HepG2 (cell line): ENCODE data around the gene IHH. TPM values are rescaled to one million over a fixed set of nuclear protein-coding genes. Genes with fewer than 3 reads are reported as not detected.
A peak's percentile ranks its signal among the peaks of the same experiment; 100 is the strongest.

ENCODE experiments used
- ARID5B ChIP-seq: IDR thresholded peaks from 2 replicates; pipeline ENCODE4 v1.4.0; 2020; ENCODE audit warnings: mild to moderate bottlenecking, missing genetic modification reagents
- ERF ChIP-seq: IDR thresholded peaks from 2 replicates; pipeline ENCODE4 v1.6.1; 2018; ENCODE audit warnings: missing biosample characterization, missing genetic modification reagents
- FOXA3 ChIP-seq: IDR thresholded peaks from 2 replicates; pipeline ENCODE4 v1.6.1; 2016; ENCODE audit warnings: missing genetic modification reagents, missing compliant biosample characterization
- GTF2F1 ChIP-seq: fragments of 150-350 bp; IDR thresholded peaks from 2 replicates; pipeline ENCODE4 v1.6.1; 2014; ENCODE audit warnings: low read length
- JDP2 ChIP-seq: sonication (generic); formaldehyde crosslinking; IDR thresholded peaks from 2 replicates; pipeline ENCODE4 v1.8.1; 2022; ENCODE audit warnings: missing genetic modification reagents, borderline replicate concordance
- JUN ChIP-seq: sonication (generic); formaldehyde crosslinking; IDR thresholded peaks from 2 replicates; pipeline ENCODE4 v1.4.0; 2020; ENCODE audit warnings: mild to moderate bottlenecking, missing genetic modification reagents
- MXD4 ChIP-seq: IDR thresholded peaks from 2 replicates; pipeline ENCODE4 v1.6.1; 2016; ENCODE audit warnings: mild to moderate bottlenecking, missing biosample characterization, missing genetic modification reagents
- NFIB ChIP-seq: sonication (generic); formaldehyde crosslinking; IDR thresholded peaks from 2 replicates; pipeline ENCODE4 v1.9.0; 2021; ENCODE audit warnings: missing genetic modification reagents, mild to moderate bottlenecking, borderline replicate concordance
- NR2F2 ChIP-seq: IDR thresholded peaks from 2 replicates; pipeline ENCODE4 v1.6.1; 2012; ENCODE audit warnings: low read depth, inconsistent platforms, borderline replicate concordance
- PHB2 ChIP-seq: fragments of 450-650 bp; IDR thresholded peaks from 2 replicates; pipeline ENCODE4 v1.6.1; 2018; ENCODE audit not compliant: partially characterized antibody
- SRSF1 ChIP-seq: fragments of 200-400 bp; formaldehyde crosslinking; optimal IDR thresholded peaks from 2 replicates; pipeline ENCODE3; 2017; ENCODE audit warnings: mild to moderate bottlenecking, low read depth, low read length, moderate library complexity
- ZBTB38 ChIP-seq: sonication (generic); formaldehyde crosslinking; IDR thresholded peaks from 2 replicates; pipeline ENCODE4 v1.5.1; 2020; ENCODE audit warnings: mild to moderate bottlenecking, missing genetic modification reagents
- ZBTB8A ChIP-seq: sonication (generic); formaldehyde crosslinking; IDR thresholded peaks from 2 replicates; pipeline ENCODE4 v1.4.0; 2020; ENCODE audit warnings: mild to moderate bottlenecking, low read depth, missing genetic modification reagents, borderline replicate concordance
- ZNF20 ChIP-seq: sonication (generic); formaldehyde crosslinking; IDR thresholded peaks from 2 replicates; pipeline ENCODE4 v1.4.0; 2020; ENCODE audit warnings: mild to moderate bottlenecking, moderate library complexity, missing genetic modification reagents
- ZNF235 ChIP-seq: sonication (generic); formaldehyde crosslinking; IDR thresholded peaks from 2 replicates; pipeline ENCODE4 v1.8.1; 2023; ENCODE audit warnings: mild to moderate bottlenecking, missing genetic modification reagents, borderline replicate concordance
- ZNF550 ChIP-seq: sonication (generic); formaldehyde crosslinking; IDR thresholded peaks from 2 replicates; pipeline ENCODE4 v1.4.0; 2020; ENCODE audit warnings: mild to moderate bottlenecking, missing genetic modification reagents, borderline replicate concordance
- ZNF572 ChIP-seq: sonication (generic); formaldehyde crosslinking; IDR thresholded peaks from 2 replicates; pipeline ENCODE4 v1.5.1; 2020; ENCODE audit warnings: mild to moderate bottlenecking, missing genetic modification reagents
- ZNF616 ChIP-seq: sonication (generic); formaldehyde crosslinking; IDR thresholded peaks from 2 replicates; pipeline ENCODE4 v1.5.0; 2020; ENCODE audit warnings: low read depth, mild to moderate bottlenecking, missing genetic modification reagents
- ZNF737 ChIP-seq: sonication (generic); formaldehyde crosslinking; IDR thresholded peaks from 2 replicates; pipeline ENCODE4 v1.5.0; 2020; ENCODE audit warnings: missing genetic modification reagents, mild to moderate bottlenecking, borderline replicate concordance
- ZNF83 ChIP-seq: sonication (generic); formaldehyde crosslinking; IDR thresholded peaks from 2 replicates; pipeline ENCODE4 v1.4.0; 2020; ENCODE audit warnings: missing genetic modification reagents, mild to moderate bottlenecking, borderline replicate concordance
- ZNF878 ChIP-seq: sonication (generic); formaldehyde crosslinking; IDR thresholded peaks from 2 replicates; pipeline ENCODE4 v1.8.1; 2023; ENCODE audit warnings: mild to moderate bottlenecking, missing genetic modification reagents, moderate library complexity
- polyA plus RNA-seq, 8 experiments: library from polyadenylated mRNA; depleted of rRNA in 3 of 8; stranded (reverse) in 7 of 8; unstranded in 1 of 8; fragments of >200 nt; fragmentation: Illumina TruSeq in 4 of 8; extraction: Trizol in 4 of 8; gene quantifications; 2 replicates each; pipeline versions ENCODE4 v1.2.1 to v1.2.3, GENCODE V29; 2011 to 2016; ENCODE audit warnings: low read depth in 4 of 8, missing spikeins in 1 of 8, mixed read lengths in 1 of 8; ENCODE audit not compliant: insufficient read depth in 1 of 8
- total RNA-seq, 5 experiments: library from RNA; depleted of rRNA; stranded (reverse); fragments of >200 nt; fragmentation: Illumina TruSeq; extraction: Trizol; gene quantifications; 2 replicates each; pipeline ENCODE4 v1.2.3, GENCODE V29; 2016; ENCODE audit warnings: low read depth in 1 of 5
- TF ChIP-seq, protein P1 (sequence below): sonication (generic); formaldehyde crosslinking; IDR thresholded peaks from 2 replicates; pipeline ENCODE4 v1.4.0; 2020; ENCODE audit warnings: missing genetic modification reagents, borderline replicate concordance

The IHH gene
- total and polyA plus RNA-seq, 2 of the 13 experiments (the other 11 are each of a cell fraction or from before 2014, with no cell fraction given) = 0.42 TPM; not detected in 1

GRCh38 chr2:219058541-219059374 is 2.0 kb downstream of the IHH start (continued):
- TF ChIP-seq NR2F2 (no peak; the same call in 1 of the 2 replicates), FOXA3 (peak; percentile 62), GTF2F1 (no peak), ARID5B (CRISPR knock-in tag) (peak; percentile 86), ZNF737 (CRISPR knock-in tag) (0 out of 2 replicates have a peak, but pooled peaks have one; percentile 79), ZNF20 (CRISPR knock-in tag) (no peak), ZNF616 (peak; percentile 38; the same call in 1 of the 2 replicates), PHB2 (no peak), ZNF878 (CRISPR knock-in tag) (no peak), ZNF550 (0 out of 2 replicates have a peak, but pooled peaks have one; percentile 63), SRSF1 (no peak), JUN (0 out of 2 replicates have a peak, but pooled peaks have one; percentile 30), NFIB (CRISPR knock-in tag) (no peak), ERF (CRISPR knock-in tag) (0 out of 2 replicates have a peak, but pooled peaks have one; percentile 47), MXD4 (CRISPR knock-in tag) (peak; percentile 52; the same call in 1 of the 2 replicates), ZNF235 (CRISPR knock-in tag) (no peak), ZBTB8A (CRISPR knock-in tag) (0 out of 2 replicates have a peak, but pooled peaks have one; percentile 69), ZBTB38 (CRISPR knock-in tag) (no peak), ZNF572 (CRISPR knock-in tag) (peak; percentile 11; the same call in 1 of the 2 replicates), ZNF83 (CRISPR knock-in tag) (0 out of 2 replicates have a peak, but pooled peaks have one; percentile 7), JDP2 (CRISPR knock-in tag) (no peak)
- TF ChIP-seq, protein P1, sequence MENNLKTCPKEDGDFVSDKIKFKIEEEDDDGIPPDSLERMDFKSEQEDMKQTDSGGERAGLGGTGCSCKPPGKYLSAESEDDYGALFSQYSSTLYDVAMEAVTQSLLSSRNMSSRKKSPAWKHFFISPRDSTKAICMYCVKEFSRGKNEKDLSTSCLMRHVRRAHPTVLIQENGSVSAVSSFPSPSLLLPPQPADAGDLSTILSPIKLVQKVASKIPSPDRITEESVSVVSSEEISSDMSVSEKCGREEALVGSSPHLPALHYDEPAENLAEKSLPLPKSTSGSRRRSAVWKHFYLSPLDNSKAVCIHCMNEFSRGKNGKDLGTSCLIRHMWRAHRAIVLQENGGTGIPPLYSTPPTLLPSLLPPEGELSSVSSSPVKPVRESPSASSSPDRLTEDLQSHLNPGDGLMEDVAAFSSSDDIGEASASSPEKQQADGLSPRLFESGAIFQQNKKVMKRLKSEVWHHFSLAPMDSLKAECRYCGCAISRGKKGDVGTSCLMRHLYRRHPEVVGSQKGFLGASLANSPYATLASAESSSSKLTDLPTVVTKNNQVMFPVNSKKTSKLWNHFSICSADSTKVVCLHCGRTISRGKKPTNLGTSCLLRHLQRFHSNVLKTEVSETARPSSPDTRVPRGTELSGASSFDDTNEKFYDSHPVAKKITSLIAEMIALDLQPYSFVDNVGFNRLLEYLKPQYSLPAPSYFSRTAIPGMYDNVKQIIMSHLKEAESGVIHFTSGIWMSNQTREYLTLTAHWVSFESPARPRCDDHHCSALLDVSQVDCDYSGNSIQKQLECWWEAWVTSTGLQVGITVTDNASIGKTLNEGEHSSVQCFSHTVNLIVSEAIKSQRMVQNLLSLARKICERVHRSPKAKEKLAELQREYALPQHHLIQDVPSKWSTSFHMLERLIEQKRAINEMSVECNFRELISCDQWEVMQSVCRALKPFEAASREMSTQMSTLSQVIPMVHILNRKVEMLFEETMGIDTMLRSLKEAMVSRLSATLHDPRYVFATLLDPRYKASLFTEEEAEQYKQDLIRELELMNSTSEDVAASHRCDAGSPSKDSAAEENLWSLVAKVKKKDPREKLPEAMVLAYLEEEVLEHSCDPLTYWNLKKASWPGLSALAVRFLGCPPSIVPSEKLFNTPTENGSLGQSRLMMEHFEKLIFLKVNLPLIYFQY (CRISPR knock-in tag) = peak; percentile 100
